LNCaP clone FGC (cell line): ENCODE data around the gene TAF1C.

ENCODE experiments used
- DNase-seq: peaks from one replicate; pipeline ENCODE4 v3.0.0-alpha.2; 2011; ENCODE audit warnings: low read depth
- H3K4me3 ChIP-seq: 2 replicates; pipeline ENCODE4 v1.5.1; 2011; ENCODE audit warnings: mild to moderate bottlenecking, low read depth, low read length, control low read depth
- CTCF ChIP-seq: IDR thresholded peaks from 2 replicates; pipeline ENCODE4 v1.5.1; 2012; ENCODE audit warnings: mild to moderate bottlenecking; ENCODE audit not compliant: control insufficient read depth, insufficient read depth; ENCODE audit errors: extremely low read depth

The TAF1C gene

GRCh38 chr16:84228256-84228838 lies 41.5 kb upstream of the TAF1C start:
- TF ChIP-seq CTCF: no peak
- no peak overlapping the region for H3K4me3 ChIP-seq
- DNase-seq: no peak

GRCh38 chr16:84227548-84227947 lies 40.7 kb upstream of the TAF1C start:
- no peak for DNase-seq
- no peak for TF ChIP-seq CTCF

GRCh38 chr16:84226026-84226425 lies 39.2 kb upstream of the TAF1C start:
- no peak overlapping the region for H3K4me3 ChIP-seq
- no peak for DNase-seq
- no peak for TF ChIP-seq CTCF

More at GRCh38 chr16:84227548-84227947, 40.7 kb upstream of the TAF1C start:
- no peak overlapping the region for H3K4me3 ChIP-seq

- no peak overlapping the region for H3K4me3 ChIP-seq
- no peak for DNase-seq
- no peak for TF ChIP-seq CTCF
Measured at GRCh38 chr16:84225571-84225970, 38.7 kb upstream of the TAF1C start.

GRCh38 chr16:84225126-84225525 lies 38.3 kb upstream of the TAF1C start:
- no peak for DNase-seq
- TF ChIP-seq CTCF: no peak
- H3K4me3 ChIP-seq: no peak overlapping the region

GRCh38 chr16:84224554-84224953 lies 37.7 kb upstream of the TAF1C start:
- DNase-seq: no peak
- H3K4me3 ChIP-seq: no peak overlapping the region
- TF ChIP-seq CTCF: no peak

GRCh38 chr16:84223456-84223855 lies 36.6 kb upstream of the TAF1C start:
- no peak for DNase-seq
- TF ChIP-seq CTCF: no peak

More at GRCh38 chr16:84223456-84223855, 36.6 kb upstream of the TAF1C start:
- no peak overlapping the region for H3K4me3 ChIP-seq
